Mesodermal cell (in vitro differentiated cells): ENCODE measurements around the gene SLC6A6.

Experiments
- H3K27ac ChIP-seq: 2 replicates; pipeline ENCODE4 v1.7.0; 2013; ENCODE audit warnings: mild to moderate bottlenecking, low read depth, low read length, moderate library complexity; ENCODE audit not compliant: severe bottlenecking
- H3K36me3 ChIP-seq: 2 replicates; pipeline ENCODE4 v1.7.1; 2013; ENCODE audit warnings: mild to moderate bottlenecking, low read length, moderate library complexity; ENCODE audit not compliant: control insufficient read depth, insufficient read depth
- H3K4me1 ChIP-seq: one replicate; pipeline ENCODE4 v1.7.1; 2013; ENCODE audit warnings: mild to moderate bottlenecking, low read length; ENCODE audit not compliant: insufficient read depth, control insufficient read depth, poor library complexity, severe bottlenecking
- H3K4me3 ChIP-seq: 2 replicates; pipeline ENCODE4 v1.7.0; 2013; ENCODE audit warnings: low read length, control low read depth, mild to moderate bottlenecking; ENCODE audit not compliant: insufficient read depth, poor library complexity, severe bottlenecking; ENCODE audit errors: extremely low read depth
- H3K9me3 ChIP-seq: 2 replicates; pipeline ENCODE4 v1.7.1; 2013; ENCODE audit warnings: mild to moderate bottlenecking, low read length, moderate library complexity; ENCODE audit not compliant: control insufficient read depth
- WGBS, 2 experiments: methylation state at CpG; one replicate each; pipeline ENCODE4 v1.1.5; 2013; ENCODE audit warnings: missing lambda C conversion rate in 2 of 2; ENCODE audit not compliant: insufficient coverage in 2 of 2; 5-methylcytosine and 5-hydroxymethylcytosine counted together

The SLC6A6 gene

GRCh38 chr3:14389166-14389606, 13.2 kb upstream of the SLC6A6 start:
- no peaks in the 10 kb centered on the region for H3K9me3 ChIP-seq
- no peak overlapping the region for H3K4me3 ChIP-seq
- peaks cover 10% of the 10 kb centered on the region for H3K4me1 ChIP-seq
- no peak overlapping the region for H3K27ac ChIP-seq
- no peaks in the 10 kb centered on the region for H3K36me3 ChIP-seq
- WGBS, 2 experiments = 93 to 95% methylated on average over 6 of the region's 6 CpGs

- H3K36me3 ChIP-seq = no peaks in the 10 kb centered on the region
- no peak overlapping the region for H3K4me3 ChIP-seq
- no peaks in the 10 kb centered on the region for H3K9me3 ChIP-seq
- H3K4me1 ChIP-seq = peaks cover 12% of the 10 kb centered on the region
- H3K27ac ChIP-seq = no peak overlapping the region
- WGBS, 2 experiments = 70 to 88% methylated on average over 4 of the region's 5 CpGs
Observed at GRCh38 chr3:14389716-14390115, 12.7 kb upstream of the SLC6A6 start.

DNA sequence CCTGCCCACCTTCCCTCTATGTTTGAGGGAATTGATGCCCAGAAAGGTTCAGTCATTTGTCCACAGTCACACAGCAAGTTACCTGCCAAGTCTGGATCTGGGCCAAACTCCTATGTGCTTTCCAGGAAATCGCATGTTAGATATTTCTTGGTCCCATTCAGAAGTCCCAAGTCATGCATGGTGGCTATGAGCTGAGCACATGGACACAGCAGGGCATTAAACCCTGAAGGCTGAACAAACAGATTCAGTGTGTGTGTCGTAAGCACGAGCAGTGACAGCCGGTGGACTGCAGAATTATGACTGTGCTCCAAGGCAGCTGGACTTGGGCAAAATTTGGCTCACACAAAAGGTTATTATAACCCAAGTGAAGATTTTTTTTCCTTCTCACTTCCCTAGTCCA, 11.4 kb upstream of the SLC6A6 start:
- no peak overlapping the region for H3K27ac ChIP-seq
- WGBS, 2 experiments = 92 to 96% methylated on average over 4 of the region's 4 CpGs

GRCh38 chr3:14392231-14392630, 10.2 kb upstream of the SLC6A6 start:
- WGBS, 2 experiments = 82 to 100% methylated on average over 1 to 3 of the region's 4 CpGs
- Histone ChIP-seq H3K9me3 (no peaks in the 10 kb centered on the region), H3K4me3 (no peak overlapping the region), H3K27ac (no peak overlapping the region), H3K36me3 (no peaks in the 10 kb centered on the region), H3K4me1 (peaks cover 12% of the 10 kb centered on the region)

More for the DNA sequence above, 11.4 kb upstream of the SLC6A6 start:
- no peaks in the 10 kb centered on the region for H3K9me3 ChIP-seq
- peaks cover 12% of the 10 kb centered on the region for H3K4me1 ChIP-seq
- H3K36me3 ChIP-seq = no peaks in the 10 kb centered on the region
- no peak overlapping the region for H3K4me3 ChIP-seq

DNA sequence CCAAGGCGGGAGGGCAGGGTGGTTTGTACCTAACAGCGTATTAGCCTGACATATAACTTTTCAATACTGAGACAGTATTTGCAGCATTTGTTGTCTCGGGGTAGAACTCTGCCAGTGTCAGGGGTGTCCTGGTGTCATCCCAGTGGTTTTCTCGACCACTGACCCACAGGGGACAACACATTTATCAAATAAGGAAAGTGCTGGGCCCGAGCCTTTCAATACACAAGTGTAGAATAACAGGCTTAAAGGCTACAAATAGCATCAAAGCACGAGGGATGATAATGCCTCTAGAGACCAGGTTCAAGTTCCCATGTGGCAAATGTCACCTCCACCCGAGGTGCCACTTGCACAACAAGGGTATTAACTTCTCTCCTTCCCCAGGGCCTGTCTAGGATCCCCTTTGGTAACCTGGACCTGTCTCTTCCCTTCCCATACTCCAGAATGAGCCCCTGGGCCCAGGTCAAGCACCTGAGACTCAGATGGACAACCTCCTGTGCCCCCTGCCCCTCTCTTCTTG, 9.5 kb upstream of the SLC6A6 start:
- H3K4me3 ChIP-seq = no peak overlapping the region
- H3K36me3 ChIP-seq = no peaks in the 10 kb centered on the region
- H3K9me3 ChIP-seq = no peaks in the 10 kb centered on the region
- WGBS, 2 experiments = 87 to 89% methylated on average over 6 to 7 of the region's 7 CpGs
- H3K4me1 ChIP-seq = peaks cover 12% of the 10 kb centered on the region
- peak overlapping the region; percentile 53 for H3K27ac ChIP-seq

- no peaks in the 10 kb centered on the region for H3K36me3 ChIP-seq
- WGBS, 2 experiments = 55 to 66% methylated on average over 5 to 9 of the region's 9 CpGs
- H3K9me3 ChIP-seq = no peaks in the 10 kb centered on the region
- H3K4me3 ChIP-seq = no peak overlapping the region
- H3K27ac ChIP-seq = peak overlapping the region; percentile 53
- H3K4me1 ChIP-seq = peaks cover 12% of the 10 kb centered on the region
Observed at GRCh38 chr3:14393440-14394106, 8.8 kb upstream of the SLC6A6 start.

DNA sequence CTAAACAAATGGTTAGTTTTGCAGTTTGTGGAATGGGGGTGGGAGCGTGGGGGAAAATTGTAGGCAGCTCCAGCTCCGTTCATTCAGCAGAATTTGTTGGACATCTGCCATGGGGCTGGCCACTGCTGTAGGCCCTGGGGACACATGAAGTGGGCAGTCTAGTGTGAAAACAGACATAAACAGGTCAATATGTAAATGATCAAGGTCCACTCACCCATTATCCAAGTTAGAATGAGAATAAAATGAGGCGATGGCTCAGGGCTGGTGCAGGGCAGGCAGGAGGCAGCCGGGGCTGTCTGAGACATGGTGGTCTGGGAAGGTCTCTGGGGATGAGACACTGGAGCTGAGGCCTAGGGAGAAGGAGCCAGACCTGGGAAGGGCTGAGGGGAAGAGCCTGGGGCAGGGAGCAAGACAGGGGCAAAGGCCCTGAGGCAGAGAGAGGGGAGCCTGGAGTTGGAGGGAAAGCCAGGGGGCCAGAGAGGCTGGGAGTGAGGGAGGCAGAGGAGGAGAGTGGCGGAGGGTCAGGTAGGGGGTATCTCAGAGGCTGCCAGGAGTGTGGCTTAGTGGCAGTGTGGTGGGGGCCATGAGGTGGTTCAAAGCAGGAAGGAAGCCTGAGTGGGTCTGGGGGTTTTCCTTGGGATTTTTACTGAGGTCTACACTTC, 6.2 kb upstream of the SLC6A6 start:
- Histone ChIP-seq H3K4me3 (no peak overlapping the region), H3K9me3 (no peaks in the 10 kb centered on the region), H3K36me3 (no peaks in the 10 kb centered on the region), H3K4me1 (peaks cover 12% of the 10 kb centered on the region), H3K27ac (no peak overlapping the region)
- 100% methylated on average over 2 to 5 of the region's 5 CpGs for WGBS, 2 experiments

- Histone ChIP-seq H3K36me3 (no peaks in the 10 kb centered on the region), H3K4me3 (no peak overlapping the region), H3K27ac (no peak overlapping the region), H3K9me3 (no peaks in the 10 kb centered on the region), H3K4me1 (peaks cover 12% of the 10 kb centered on the region)
- WGBS, 2 experiments = 88 to 100% methylated on average over 1 to 2 of the region's 4 CpGs
Observed at GRCh38 chr3:14397046-14397445, 5.4 kb upstream of the SLC6A6 start.

DNA sequence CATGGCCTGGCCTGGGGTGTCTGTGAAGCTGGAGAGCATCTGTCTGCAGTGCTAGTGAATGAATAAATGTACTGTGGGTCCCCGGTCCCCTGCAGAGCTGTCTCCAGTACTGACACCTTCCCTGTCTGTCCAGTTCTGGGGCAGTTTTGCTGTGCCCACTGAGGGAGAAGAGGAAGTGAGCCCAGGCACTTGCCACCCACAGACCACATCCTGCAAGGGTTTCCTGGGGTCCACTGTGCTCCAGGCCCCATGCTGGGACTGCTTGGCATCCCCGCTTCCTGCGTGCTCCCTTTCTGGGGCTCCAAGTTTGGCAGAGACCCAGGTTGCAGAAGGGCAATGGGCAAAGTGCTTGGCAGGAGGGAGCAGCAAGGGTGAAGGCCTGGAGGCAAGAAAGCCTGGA, 4.9 kb upstream of the SLC6A6 start:
- 100% methylated on average over 2 of the region's 3 CpGs for WGBS, 2 experiments

GRCh38 chr3:14397940-14398796, 4.2 kb upstream of the SLC6A6 start:
- Histone ChIP-seq H3K4me3 (no peak overlapping the region), H3K36me3 (no peaks in the 10 kb centered on the region), H3K9me3 (no peaks in the 10 kb centered on the region), H3K27ac (no peak overlapping the region), H3K4me1 (peaks cover 12% of the 10 kb centered on the region)
- 84 to 96% methylated on average over 7 to 13 of the region's 14 CpGs for WGBS, 2 experiments

More for the DNA sequence above, 4.9 kb upstream of the SLC6A6 start:
- H3K36me3 ChIP-seq = no peaks in the 10 kb centered on the region
- no peak overlapping the region for H3K4me3 ChIP-seq
- H3K9me3 ChIP-seq = no peaks in the 10 kb centered on the region
- H3K4me1 ChIP-seq = peaks cover 12% of the 10 kb centered on the region
- no peak overlapping the region for H3K27ac ChIP-seq
